GM12878 (cell line): ENCODE measurements around the gene JKAMP. TPM values are rescaled to one million over a fixed set of nuclear protein-coding genes. Genes with fewer than 3 reads are reported as not detected.

ENCODE experiments used
- ATAC-seq: fragments of 200-7000 bp; cut with Tn5 transposase; 3 replicates; pipeline ENCODE4 v1.9.1; 2020; ENCODE audit warnings: mild to moderate bottlenecking, moderate library complexity
- BruUV-seq: library from RNA; stranded (reverse); fragments of 400-500 nt; replicated peaks from 2 replicates; lab custom pipeline; 2021; lab: Mats Ljungman, UMichigan
- CTCF ChIA-PET: fragments of 300-600 bp; sonication (Branson Sonifier 250); formaldehyde crosslinking; extraction: SDS; loops from one replicate; lab custom pipeline; 2021; ENCODE audit warnings: inconsistent platforms; lab: Yijun Ruan, JAX
- POLR2A ChIA-PET: fragments of 350-600 bp; formaldehyde crosslinking; extraction: SDS; loops from one replicate; lab custom pipeline; 2021; ENCODE audit warnings: inconsistent platforms; lab: Charles Lee
- RAD21 ChIA-PET: fragments of 300-600 bp; sonication (Branson Sonifier 250); formaldehyde crosslinking; loops from one replicate; lab custom pipeline; 2023; ENCODE audit warnings: antibody characterized with exemption; ENCODE audit not compliant: unreplicated experiment; lab: Charles Lee
- SMC1A ChIA-PET: fragments of 300-600 bp; sonication (Branson Sonifier 250); formaldehyde crosslinking; loops from one replicate; lab custom pipeline; 2023; ENCODE audit not compliant: unreplicated experiment, uncharacterized antibody; lab: Charles Lee
- DNase-seq: peaks from one replicate; pipeline ENCODE4 v3.0.0-alpha.2; 2011; ENCODE audit warnings: low read depth, low spot score
- FAIRE-seq: peaks from 3 replicates; lab custom pipeline; 2011; peaks lifted over from hg19 to GRCh38; lab: Jason Lieb, UNC
- H2AFZ ChIP-seq: 2 replicates; pipeline ENCODE4 v1.6.0; 2011; ENCODE audit warnings: low read depth, low read length, control low read depth; ENCODE audit not compliant: control insufficient read depth
- H3K27ac ChIP-seq: 2 replicates; pipeline ENCODE4 v1.5.1; 2011; ENCODE audit warnings: control low read depth; ENCODE audit not compliant: control insufficient read depth, insufficient read depth
- H3K27me3 ChIP-seq, 2 experiments: replicated peaks in 1 of 2; 2 replicates each; pipeline versions ENCODE4 v1.6.0 to v1.6.1; 2011; ENCODE audit warnings: low read length in 1 of 2; ENCODE audit not compliant: control insufficient read depth in 2 of 2, insufficient read depth in 2 of 2
- H3K36me3 ChIP-seq, 2 experiments: 2 replicates each; pipeline ENCODE4 v1.5.1; 2011; ENCODE audit warnings: low read length in 1 of 2; ENCODE audit not compliant: control insufficient read depth in 2 of 2, insufficient read depth in 2 of 2
- H3K4me1 ChIP-seq: 2 replicates; pipeline ENCODE4 v1.6.1; 2011; ENCODE audit warnings: mild to moderate bottlenecking, low read length, moderate library complexity, mixed read lengths; ENCODE audit not compliant: control insufficient read depth, insufficient read depth
- H3K4me2 ChIP-seq: 2 replicates; pipeline ENCODE4 v1.6.0; 2011; ENCODE audit warnings: control low read depth; ENCODE audit not compliant: control insufficient read depth, insufficient read depth
- H3K4me3 ChIP-seq: fragments of 200-600 bp; sonication (generic); 2 replicates; pipeline ENCODE4 v1.5.1; 2016
- H3K79me2 ChIP-seq: 2 replicates; pipeline ENCODE4 v1.6.0; 2011; ENCODE audit warnings: low read length; ENCODE audit not compliant: control insufficient read depth, insufficient read depth
- H3K9ac ChIP-seq: 2 replicates; pipeline ENCODE4 v1.8.0; 2011; ENCODE audit warnings: low read length, control low read depth, mixed read lengths; ENCODE audit not compliant: control insufficient read depth, insufficient read depth
- H3K9me3 ChIP-seq: replicated peaks from 3 replicates; pipeline ENCODE4 v1.5.1; 2011; ENCODE audit warnings: mild to moderate bottlenecking, low read length; ENCODE audit not compliant: control insufficient read depth, insufficient read depth
- H4K20me1 ChIP-seq: 2 replicates; pipeline ENCODE4 v1.6.0; 2011; ENCODE audit not compliant: control insufficient read depth, insufficient read depth
- ASH2L ChIP-seq: fragments of 300-600, 200-600 bp; sonication (generic); IDR thresholded peaks from 2 replicates; pipeline ENCODE4 v1.6.1; 2017; ENCODE audit warnings: low read depth, mild to moderate bottlenecking, borderline replicate concordance
- EP300 ChIP-seq, 2 experiments: fragments of 150-350 bp in 1 of 2; IDR thresholded peaks; 2 replicates each; pipeline ENCODE4 v1.6.1; 2011 to 2012; ENCODE audit warnings: low read depth in 2 of 2, low read length in 2 of 2, borderline replicate concordance in 1 of 2, improper control_type of control experiment in 1 of 2, inconsistent platforms in 1 of 2; ENCODE audit not compliant: control insufficient read depth in 1 of 2
- FOXM1 ChIP-seq: IDR thresholded peaks from 2 replicates; pipeline ENCODE4 v1.6.1; 2012; ENCODE audit warnings: low read depth, mild to moderate bottlenecking, inconsistent platforms, low read length, moderate library complexity
- IKZF1 ChIP-seq: fragments of 450-650 bp; conservative IDR thresholded peaks from 2 replicates; pipeline ENCODE4 v1.6.1; 2017; ENCODE audit warnings: antibody characterized with exemption, mild to moderate bottlenecking
- KAT2A ChIP-seq: conservative IDR thresholded peaks from 2 replicates; pipeline ENCODE4 v1.6.1; 2011; ENCODE audit warnings: low read depth, low read length; ENCODE audit not compliant: control insufficient read depth
- PML ChIP-seq: IDR thresholded peaks from 2 replicates; pipeline ENCODE4 v1.6.1; 2012; ENCODE audit warnings: low read length, inconsistent platforms
- RCOR1 ChIP-seq: conservative IDR thresholded peaks from 2 replicates; pipeline ENCODE4 v1.6.1; 2012; ENCODE audit warnings: low read depth, low read length, improper control_type of control experiment
- SIX5 ChIP-seq: IDR thresholded peaks from 2 replicates; pipeline ENCODE4 v1.6.1; 2011; ENCODE audit warnings: mild to moderate bottlenecking, low read depth, low read length, moderate library complexity; ENCODE audit not compliant: severe bottlenecking
- SMC3 ChIP-seq: IDR thresholded peaks from 2 replicates; pipeline ENCODE4 v1.6.1; 2011; ENCODE audit warnings: low read length, improper control_type of control experiment, borderline replicate concordance
- TBL1XR1 ChIP-seq: IDR thresholded peaks from 2 replicates; pipeline ENCODE4 v1.6.1; 2012; ENCODE audit warnings: low read depth, low read length, improper control_type of control experiment
- WGBS: methylation state at CpG from one replicate; pipeline ENCODE4 v1.1.6; 2016; ENCODE audit warnings: low lambda C conversion rate; ENCODE audit not compliant: insufficient replicate concordance, insufficient coverage; ENCODE audit errors: missing lambda C conversion rate; 5-methylcytosine and 5-hydroxymethylcytosine counted together
- in situ Hi-C: fragments of 300-500 bp; cut with MboI; formaldehyde crosslinking; loops from 9 replicates; pipeline ENCODE4 v1.14.3; 2018; ENCODE audit warnings: mixed read lengths
- intact Hi-C: fragments of 100-400 bp; cut with micrococcal nuclease; formaldehyde crosslinking; loops from one replicate; pipeline ENCODE4 v1.14.2; 2022; ENCODE audit not compliant: unreplicated experiment
- polyA plus RNA-seq, 11 experiments: library from polyadenylated mRNA; depleted of rRNA in 4 of 11; unstranded in 6 of 11; stranded (reverse) in 5 of 11; fragments of >200 nt; fragmentation: Nextera tagmentation in 4 of 11; fragmentation: Illumina TruSeq in 1 of 11; extraction: Ambion mirVana in 4 of 11; extraction: Trizol in 1 of 11; gene quantifications; 1 replicate in 1 of 11; 2 replicates in 10 of 11; pipeline versions ENCODE4 v1.2.1 to v1.2.3, GENCODE V29; 2011 to 2016; ENCODE audit warnings: inconsistent platforms in 2 of 11, missing spikeins in 2 of 11, low read depth in 1 of 11
- total RNA-seq, 4 experiments: library from RNA; depleted of rRNA in 3 of 4; stranded (reverse); fragments of >200 nt in 3 of 4; fragmentation: Illumina TruSeq in 1 of 4; extraction: Trizol in 1 of 4; gene quantifications; 2 replicates each; pipeline versions ENCODE4 v1.2.1 to v1.2.3, GENCODE V29; 2013 to 2021
- TF ChIP-seq, protein P1 (sequence below): IDR thresholded peaks from 2 replicates; pipeline ENCODE4 v1.6.1; 2012; ENCODE audit warnings: low read length, inconsistent platforms
- TF ChIP-seq, protein P2 (sequence below): fragments of 450-650 bp; IDR thresholded peaks from 2 replicates; pipeline ENCODE4 v1.6.1; 2017; ENCODE audit warnings: mild to moderate bottlenecking, low read depth, inconsistent platforms; ENCODE audit not compliant: poor library complexity, severe bottlenecking
- TF ChIP-seq, protein P3 (sequence below): fragments of 450-650 bp; formaldehyde crosslinking; IDR thresholded peaks from 2 replicates; pipeline ENCODE4 v1.4.0; 2020; ENCODE audit warnings: mild to moderate bottlenecking, moderate library complexity
- TF ChIP-seq, protein P4 (sequence below): fragments of 450-650 bp; conservative IDR thresholded peaks from 2 replicates; pipeline ENCODE4 v1.6.1; 2017; ENCODE audit warnings: mild to moderate bottlenecking, moderate library complexity

The JKAMP gene
- total and polyA plus RNA-seq, 10 of the 15 experiments (the other 5 are each of a cell fraction or from before 2014, with no cell fraction given), result 18.2 to 129 (median 46.6) TPM

DNA sequence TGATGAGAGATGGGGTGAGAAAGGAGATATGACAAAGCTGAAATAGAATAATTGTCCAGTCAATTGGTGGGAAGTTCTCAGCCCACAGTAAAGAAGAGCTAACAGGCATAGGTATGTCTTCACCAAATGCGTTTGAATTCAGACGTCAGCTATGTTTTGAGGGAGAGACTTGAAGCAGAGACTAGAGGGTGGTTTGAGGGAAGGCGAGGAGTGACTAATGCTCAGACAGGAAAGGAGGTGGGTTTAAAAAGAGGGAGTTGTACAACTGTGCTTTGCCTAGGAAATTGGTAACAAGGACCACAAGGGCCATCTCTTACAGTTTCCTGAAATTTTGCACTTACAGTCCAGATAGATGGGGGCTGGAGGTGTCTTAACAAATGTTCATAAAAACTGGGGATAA lies 6.4 kb downstream of the JKAMP start:
- 94% methylated on average over 3 of the region's 3 CpGs for WGBS
- FAIRE-seq (no peak), DNase-seq (no peak), ATAC-seq (no peak)
- Histone ChIP-seq H2AFZ (no peak overlapping the region), H3K9me3 (no peaks in the 10 kb centered on the region; the same call in 2 of the 3 replicates), H3K27ac (no peak overlapping the region), H3K9ac (no peak overlapping the region), H4K20me1 (no peaks in the 10 kb centered on the region), H3K4me1 (no peaks in the 10 kb centered on the region), H3K27me3 (no peaks in the 10 kb centered on the region), H3K36me3 (peaks cover 0 to 25% of the 10 kb centered on the region in 2 experiments; a peak in 2 of 4 replicates), H3K4me3 (no peak overlapping the region), H3K4me2 (no peak overlapping the region), H3K79me2 (peaks cover 9% of the 10 kb centered on the region)
- ChIA-PET POLR2A (no interaction called here), RAD21 (no interaction called here), CTCF (interaction anchor here (0.6 kb wide), 2 partner anchors 9 to 54 kb away, joined by 3 read pairs; no protein-coding TSS in a partner anchor), SMC1A (interaction anchor here (0.9 to 1.3 kb wide), 2 partner anchors 13 to 17 kb away, joined by 3 to 4 read pairs; no protein-coding TSS in a partner anchor)
- no TSS peak for BruUV-seq
- in situ Hi-C loops, result loop anchor here (25.0 kb wide), 1 partner anchor 672 kb away; the partner anchor contains the start of gene DHRS7
- intact Hi-C loops, result no loop called here
- no peak for TF ChIP-seq FOXM1
- no peak for TF ChIP-seq IKZF1
- TF ChIP-seq, protein P1, sequence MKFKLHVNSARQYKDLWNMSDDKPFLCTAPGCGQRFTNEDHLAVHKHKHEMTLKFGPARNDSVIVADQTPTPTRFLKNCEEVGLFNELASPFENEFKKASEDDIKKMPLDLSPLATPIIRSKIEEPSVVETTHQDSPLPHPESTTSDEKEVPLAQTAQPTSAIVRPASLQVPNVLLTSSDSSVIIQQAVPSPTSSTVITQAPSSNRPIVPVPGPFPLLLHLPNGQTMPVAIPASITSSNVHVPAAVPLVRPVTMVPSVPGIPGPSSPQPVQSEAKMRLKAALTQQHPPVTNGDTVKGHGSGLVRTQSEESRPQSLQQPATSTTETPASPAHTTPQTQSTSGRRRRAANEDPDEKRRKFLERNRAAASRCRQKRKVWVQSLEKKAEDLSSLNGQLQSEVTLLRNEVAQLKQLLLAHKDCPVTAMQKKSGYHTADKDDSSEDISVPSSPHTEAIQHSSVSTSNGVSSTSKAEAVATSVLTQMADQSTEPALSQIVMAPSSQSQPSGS, result no peak
- no peak for TF ChIP-seq ASH2L
- no peak for TF ChIP-seq SMC3
- TF ChIP-seq EP300 (IDR thresholded peaks at IDR 0.05; ENCODE audit: borderline replicate concordance in 1 of 2, control insufficient read depth in 1 of 2, low read depth in 2 of 2, low read length in 2 of 2), result no peak
- no peak for TF ChIP-seq PML
- TF ChIP-seq, protein P2, sequence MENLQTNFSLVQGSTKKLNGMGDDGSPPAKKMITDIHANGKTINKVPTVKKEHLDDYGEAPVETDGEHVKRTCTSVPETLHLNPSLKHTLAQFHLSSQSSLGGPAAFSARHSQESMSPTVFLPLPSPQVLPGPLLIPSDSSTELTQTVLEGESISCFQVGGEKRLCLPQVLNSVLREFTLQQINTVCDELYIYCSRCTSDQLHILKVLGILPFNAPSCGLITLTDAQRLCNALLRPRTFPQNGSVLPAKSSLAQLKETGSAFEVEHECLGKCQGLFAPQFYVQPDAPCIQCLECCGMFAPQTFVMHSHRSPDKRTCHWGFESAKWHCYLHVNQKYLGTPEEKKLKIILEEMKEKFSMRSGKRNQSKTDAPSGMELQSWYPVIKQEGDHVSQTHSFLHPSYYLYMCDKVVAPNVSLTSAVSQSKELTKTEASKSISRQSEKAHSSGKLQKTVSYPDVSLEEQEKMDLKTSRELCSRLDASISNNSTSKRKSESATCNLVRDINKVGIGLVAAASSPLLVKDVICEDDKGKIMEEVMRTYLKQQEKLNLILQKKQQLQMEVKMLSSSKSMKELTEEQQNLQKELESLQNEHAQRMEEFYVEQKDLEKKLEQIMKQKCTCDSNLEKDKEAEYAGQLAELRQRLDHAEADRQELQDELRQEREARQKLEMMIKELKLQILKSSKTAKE, result no peak
- TF ChIP-seq, protein P3, sequence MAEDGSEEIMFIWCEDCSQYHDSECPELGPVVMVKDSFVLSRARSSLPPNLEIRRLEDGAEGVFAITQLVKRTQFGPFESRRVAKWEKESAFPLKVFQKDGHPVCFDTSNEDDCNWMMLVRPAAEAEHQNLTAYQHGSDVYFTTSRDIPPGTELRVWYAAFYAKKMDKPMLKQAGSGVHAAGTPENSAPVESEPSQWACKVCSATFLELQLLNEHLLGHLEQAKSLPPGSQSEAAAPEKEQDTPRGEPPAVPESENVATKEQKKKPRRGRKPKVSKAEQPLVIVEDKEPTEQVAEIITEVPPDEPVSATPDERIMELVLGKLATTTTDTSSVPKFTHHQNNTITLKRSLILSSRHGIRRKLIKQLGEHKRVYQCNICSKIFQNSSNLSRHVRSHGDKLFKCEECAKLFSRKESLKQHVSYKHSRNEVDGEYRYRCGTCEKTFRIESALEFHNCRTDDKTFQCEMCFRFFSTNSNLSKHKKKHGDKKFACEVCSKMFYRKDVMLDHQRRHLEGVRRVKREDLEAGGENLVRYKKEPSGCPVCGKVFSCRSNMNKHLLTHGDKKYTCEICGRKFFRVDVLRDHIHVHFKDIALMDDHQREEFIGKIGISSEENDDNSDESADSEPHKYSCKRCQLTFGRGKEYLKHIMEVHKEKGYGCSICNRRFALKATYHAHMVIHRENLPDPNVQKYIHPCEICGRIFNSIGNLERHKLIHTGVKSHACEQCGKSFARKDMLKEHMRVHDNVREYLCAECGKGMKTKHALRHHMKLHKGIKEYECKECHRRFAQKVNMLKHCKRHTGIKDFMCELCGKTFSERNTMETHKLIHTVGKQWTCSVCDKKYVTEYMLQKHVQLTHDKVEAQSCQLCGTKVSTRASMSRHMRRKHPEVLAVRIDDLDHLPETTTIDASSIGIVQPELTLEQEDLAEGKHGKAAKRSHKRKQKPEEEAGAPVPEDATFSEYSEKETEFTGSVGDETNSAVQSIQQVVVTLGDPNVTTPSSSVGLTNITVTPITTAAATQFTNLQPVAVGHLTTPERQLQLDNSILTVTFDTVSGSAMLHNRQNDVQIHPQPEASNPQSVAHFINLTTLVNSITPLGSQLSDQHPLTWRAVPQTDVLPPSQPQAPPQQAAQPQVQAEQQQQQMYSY (CRISPR knock-in tag), result no peak
- TF ChIP-seq, protein P4, sequence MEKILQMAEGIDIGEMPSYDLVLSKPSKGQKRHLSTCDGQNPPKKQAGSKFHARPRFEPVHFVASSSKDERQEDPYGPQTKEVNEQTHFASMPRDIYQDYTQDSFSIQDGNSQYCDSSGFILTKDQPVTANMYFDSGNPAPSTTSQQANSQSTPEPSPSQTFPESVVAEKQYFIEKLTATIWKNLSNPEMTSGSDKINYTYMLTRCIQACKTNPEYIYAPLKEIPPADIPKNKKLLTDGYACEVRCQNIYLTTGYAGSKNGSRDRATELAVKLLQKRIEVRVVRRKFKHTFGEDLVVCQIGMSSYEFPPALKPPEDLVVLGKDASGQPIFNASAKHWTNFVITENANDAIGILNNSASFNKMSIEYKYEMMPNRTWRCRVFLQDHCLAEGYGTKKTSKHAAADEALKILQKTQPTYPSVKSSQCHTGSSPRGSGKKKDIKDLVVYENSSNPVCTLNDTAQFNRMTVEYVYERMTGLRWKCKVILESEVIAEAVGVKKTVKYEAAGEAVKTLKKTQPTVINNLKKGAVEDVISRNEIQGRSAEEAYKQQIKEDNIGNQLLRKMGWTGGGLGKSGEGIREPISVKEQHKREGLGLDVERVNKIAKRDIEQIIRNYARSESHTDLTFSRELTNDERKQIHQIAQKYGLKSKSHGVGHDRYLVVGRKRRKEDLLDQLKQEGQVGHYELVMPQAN, result no peak
- TF ChIP-seq KAT2A, result no peak
- no peak for TF ChIP-seq RCOR1
- no peak for TF ChIP-seq SIX5
- no peak for TF ChIP-seq TBL1XR1
